SU-DHL-6 (cell line): ENCODE results near the gene INPP1.

Experiments used
- CTCF ChIP-seq: fragments of 200-600 bp; sonication (generic); IDR thresholded peaks from one replicate; pipeline ENCODE4 v1.5.1; 2017; ENCODE audit warnings: antibody characterized with exemption, mild to moderate bottlenecking, low read length, moderate library complexity; ENCODE audit not compliant: insufficient read depth, poor library complexity, severe bottlenecking
- EZH2phosphoT487 ChIP-seq: fragments of 200-600 bp; sonication (generic), shearing (Covaris generic); conservative IDR thresholded peaks from 2 replicates; pipeline ENCODE4 v1.6.1; 2018; ENCODE audit warnings: mild to moderate bottlenecking, antibody characterized with exemption, low read length, moderate library complexity, mixed read lengths

- no peak for TF ChIP-seq CTCF
- no peak for TF ChIP-seq EZH2phosphoT487
Measured at GRCh38 chr2:190365499-190366204, 22.3 kb downstream of the INPP1 start.
